Measurements from ENCODE around the gene GRB10.

The GRB10 gene

DNA sequence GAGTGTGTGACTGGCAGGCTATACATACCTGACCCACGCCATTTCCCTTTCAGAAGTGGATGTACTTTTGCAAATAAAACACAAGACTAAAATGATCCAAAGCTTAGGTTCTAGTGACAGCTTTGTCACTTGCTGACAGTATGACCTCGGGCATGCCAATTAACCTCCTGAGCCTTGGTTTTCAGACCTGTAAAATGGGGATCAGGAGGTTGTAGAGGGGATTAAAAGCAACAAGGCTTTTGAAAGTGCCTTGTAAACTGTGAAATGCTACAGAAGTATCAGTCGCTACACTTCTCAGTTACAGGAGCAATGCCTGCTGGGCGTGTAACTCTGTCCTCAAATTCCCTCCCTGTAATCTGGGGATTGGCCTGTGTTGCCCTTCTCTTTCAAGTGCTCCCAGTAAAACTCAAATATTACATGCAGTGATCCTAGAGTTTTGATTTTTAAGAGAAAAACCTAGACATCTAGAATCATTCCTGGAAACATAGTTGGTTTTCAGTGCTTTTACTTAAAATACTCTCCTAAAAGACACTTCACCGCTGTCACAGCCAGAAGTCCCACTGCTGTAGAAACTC lies 8.8 kb upstream of the GRB10 start:
- DNase-seq (ENCODE audit: low spot score): no peak
- TF ChIP-seq, protein P1, sequence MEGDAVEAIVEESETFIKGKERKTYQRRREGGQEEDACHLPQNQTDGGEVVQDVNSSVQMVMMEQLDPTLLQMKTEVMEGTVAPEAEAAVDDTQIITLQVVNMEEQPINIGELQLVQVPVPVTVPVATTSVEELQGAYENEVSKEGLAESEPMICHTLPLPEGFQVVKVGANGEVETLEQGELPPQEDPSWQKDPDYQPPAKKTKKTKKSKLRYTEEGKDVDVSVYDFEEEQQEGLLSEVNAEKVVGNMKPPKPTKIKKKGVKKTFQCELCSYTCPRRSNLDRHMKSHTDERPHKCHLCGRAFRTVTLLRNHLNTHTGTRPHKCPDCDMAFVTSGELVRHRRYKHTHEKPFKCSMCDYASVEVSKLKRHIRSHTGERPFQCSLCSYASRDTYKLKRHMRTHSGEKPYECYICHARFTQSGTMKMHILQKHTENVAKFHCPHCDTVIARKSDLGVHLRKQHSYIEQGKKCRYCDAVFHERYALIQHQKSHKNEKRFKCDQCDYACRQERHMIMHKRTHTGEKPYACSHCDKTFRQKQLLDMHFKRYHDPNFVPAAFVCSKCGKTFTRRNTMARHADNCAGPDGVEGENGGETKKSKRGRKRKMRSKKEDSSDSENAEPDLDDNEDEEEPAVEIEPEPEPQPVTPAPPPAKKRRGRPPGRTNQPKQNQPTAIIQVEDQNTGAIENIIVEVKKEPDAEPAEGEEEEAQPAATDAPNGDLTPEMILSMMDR (IDR thresholded peaks at IDR 0.05; ENCODE audit: borderline replicate concordance, control extremely low read depth, extremely low read depth, insufficient read depth, missing control alignments): no peak
- in situ Hi-C loops (cut with MboI; ENCODE audit: low sequenced_read_pairs, unreplicated experiment): no loop called here

DNA sequence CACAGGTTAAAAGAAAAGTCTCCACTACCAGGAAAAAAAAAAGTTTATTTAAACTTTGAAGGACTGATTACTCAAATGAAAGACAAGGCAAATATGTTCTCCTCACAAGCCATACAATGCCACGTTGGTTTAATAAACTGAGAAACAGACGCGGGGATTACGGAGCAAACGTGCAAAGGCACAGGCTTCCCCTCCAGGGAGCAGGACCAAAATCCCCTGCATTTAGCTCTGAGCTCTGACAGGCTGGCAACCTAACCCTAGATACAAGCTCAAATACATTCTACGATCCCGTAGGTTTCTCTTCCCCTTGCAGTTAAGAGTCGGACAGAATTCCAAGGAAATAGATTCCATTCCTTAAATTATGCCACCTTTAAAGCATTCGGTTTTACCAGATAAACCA lies 7.7 kb upstream of the GRB10 start:
- TF ChIP-seq, protein P1 (IDR thresholded peaks at IDR 0.05; ENCODE audit: borderline replicate concordance, control extremely low read depth, extremely low read depth, insufficient read depth, missing control alignments): no peak
- in situ Hi-C loops (cut with MboI; ENCODE audit: low sequenced_read_pairs, unreplicated experiment): no loop called here
- no peak for DNase-seq (ENCODE audit: low spot score)

DNA sequence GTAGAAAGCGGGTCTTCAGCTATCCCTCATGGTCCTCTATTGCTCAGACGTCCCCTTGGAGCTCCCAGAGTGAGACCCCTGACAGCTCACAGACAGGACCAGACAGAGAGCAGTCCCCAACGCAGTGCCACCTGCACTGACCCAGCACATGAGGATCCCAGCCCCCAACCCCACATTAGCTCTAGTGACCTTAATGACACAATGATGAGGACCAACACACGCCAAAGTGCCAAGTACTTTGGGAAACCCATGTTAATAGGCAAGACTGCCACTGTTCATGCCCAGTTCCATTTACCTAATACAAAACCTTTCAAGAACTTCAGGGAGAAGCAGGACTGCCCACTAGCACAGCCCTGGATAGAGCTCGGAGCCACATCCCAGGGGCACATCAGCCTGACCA lies 5.7 kb upstream of the GRB10 start:
- no peak for DNase-seq (ENCODE audit: low spot score)
- in situ Hi-C loops (cut with MboI; ENCODE audit: low sequenced_read_pairs, unreplicated experiment): no loop called here
- TF ChIP-seq, protein P1 (IDR thresholded peaks at IDR 0.05; ENCODE audit: borderline replicate concordance, control extremely low read depth, extremely low read depth, insufficient read depth, missing control alignments): no peak

DNA sequence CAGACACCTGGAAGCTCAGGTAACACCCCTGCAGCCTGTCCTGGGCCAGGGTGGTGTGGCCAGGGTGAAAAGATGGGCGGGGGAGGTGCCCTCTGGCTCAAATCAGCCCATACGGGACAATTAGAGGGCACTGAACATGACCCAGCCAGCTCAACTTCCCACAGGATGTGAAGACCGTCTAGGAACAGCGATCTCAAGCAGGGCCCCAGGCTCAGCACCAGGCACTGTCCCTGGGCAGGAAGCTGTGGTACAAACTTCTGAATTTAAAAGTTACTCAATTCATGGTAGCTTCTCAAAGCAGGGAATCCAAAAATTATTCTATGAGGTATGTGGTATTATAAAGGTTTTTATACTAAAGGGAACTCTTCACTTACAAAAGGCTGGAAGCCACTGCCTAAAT lies 5.1 kb upstream of the GRB10 start:
- no peak for DNase-seq (ENCODE audit: low spot score)
- TF ChIP-seq, protein P1 (IDR thresholded peaks at IDR 0.05; ENCODE audit: borderline replicate concordance, control extremely low read depth, extremely low read depth, insufficient read depth, missing control alignments): no peak
- in situ Hi-C loops (cut with MboI; ENCODE audit: low sequenced_read_pairs, unreplicated experiment): no loop called here

DNA sequence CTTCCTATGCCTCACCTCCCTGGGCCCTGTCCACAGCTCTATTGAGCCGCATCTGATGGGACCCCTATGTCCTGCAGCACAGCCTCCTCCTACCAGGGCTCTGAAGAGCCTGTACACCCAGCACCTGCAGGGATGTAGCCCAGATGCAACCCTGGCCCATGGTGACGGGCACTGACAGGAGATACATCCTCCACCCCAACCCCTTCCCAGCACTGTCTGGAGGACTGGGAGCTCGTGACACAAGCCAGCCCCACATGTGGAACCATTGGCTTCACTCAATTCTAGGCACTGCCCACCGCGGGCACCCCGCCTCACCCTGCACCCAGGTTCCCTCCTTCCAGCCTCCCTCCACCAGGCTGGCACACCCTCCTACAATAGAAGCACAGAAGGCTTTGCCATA lies 2.6 kb upstream of the GRB10 start:
- TF ChIP-seq, protein P1 (IDR thresholded peaks at IDR 0.05; ENCODE audit: borderline replicate concordance, control extremely low read depth, extremely low read depth, insufficient read depth, missing control alignments): no peak
- no peak for DNase-seq (ENCODE audit: low spot score)
- in situ Hi-C loops (cut with MboI; ENCODE audit: low sequenced_read_pairs, unreplicated experiment): no loop called here

DNA sequence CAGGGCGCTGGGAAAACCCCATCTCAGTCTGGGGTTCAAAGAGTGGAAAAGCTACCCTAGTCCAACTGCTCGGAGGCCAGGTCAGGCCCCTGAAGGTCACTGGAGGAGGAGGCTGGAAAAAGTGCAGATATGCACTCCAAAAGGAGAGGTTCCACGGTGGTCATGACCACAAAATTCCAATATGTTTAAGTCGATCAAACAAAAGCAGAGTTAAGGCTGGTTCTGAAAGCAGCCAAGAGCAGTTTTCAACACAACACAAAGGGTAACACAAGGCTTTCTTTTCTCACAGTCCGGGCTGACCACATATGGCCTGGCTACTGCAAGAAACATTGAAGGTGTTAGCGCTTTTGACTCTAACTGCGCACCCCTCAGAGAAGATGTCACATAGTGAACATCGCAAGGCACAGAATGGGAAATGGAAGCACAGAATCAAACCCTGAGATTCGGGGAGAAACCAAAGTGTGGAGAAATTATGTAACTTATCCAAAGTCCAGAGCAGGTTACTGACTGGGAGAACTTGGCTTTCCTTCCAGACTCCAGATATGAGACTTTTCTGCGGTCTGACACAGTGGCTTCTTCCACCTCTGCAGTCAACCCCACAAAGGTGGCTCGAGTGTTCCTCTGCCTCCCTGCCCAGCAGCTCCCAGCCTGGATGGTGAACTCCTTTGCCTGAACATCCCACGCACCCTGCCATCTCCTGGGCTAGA lies 1.3 kb upstream of the GRB10 start:
- DNase-seq (ENCODE audit: low spot score): no peak
- TF ChIP-seq, protein P1 (IDR thresholded peaks at IDR 0.05; ENCODE audit: borderline replicate concordance, control extremely low read depth, extremely low read depth, insufficient read depth, missing control alignments): no peak
- in situ Hi-C loops (cut with MboI; ENCODE audit: low sequenced_read_pairs, unreplicated experiment): no loop called here
